HCT116 (cell line): ENCODE data around the gene PRKN. TPM values are rescaled to one million over a fixed set of nuclear protein-coding genes. Genes with fewer than 3 reads are reported as not detected.
A peak's percentile ranks its signal among the peaks of the same experiment; 100 is the strongest.

Source experiments
- ATAC-seq: fragments of 200-7000 bp; cut with Tn5 transposase; 2 replicates; pipeline ENCODE4 v1.9.1; 2020; ENCODE audit warnings: mild to moderate bottlenecking, moderate library complexity
- BruUV-seq: library from RNA; stranded (reverse); fragments of 400-500 nt; replicated peaks from 2 replicates; lab custom pipeline; 2021; lab: Mats Ljungman, UMichigan
- CTCF ChIA-PET: fragments of 300-600 bp; sonication (Branson Sonifier 250); formaldehyde crosslinking; loops from one replicate; lab custom pipeline; 2021; ENCODE audit warnings: antibody characterized with exemption; lab: Charles Lee
- POLR2A ChIA-PET: fragments of 300-600, 350-600 bp; sonication (Branson Sonifier 250); formaldehyde crosslinking; loops from one replicate; lab custom pipeline; 2021; ENCODE audit warnings: antibody characterized with exemption; lab: Charles Lee
- RAD21 ChIA-PET, 2 experiments: fragments of 300-600 bp; sonication (Branson Sonifier 250); formaldehyde crosslinking; loops; one replicate each; lab custom pipeline; 2023; ENCODE audit warnings: low total read pairs in 2 of 2; ENCODE audit not compliant: uncharacterized antibody in 2 of 2, unreplicated experiment in 2 of 2, low non-redundant PET in 1 of 2; lab: Charles Lee
- DNase-seq: peaks from one replicate; pipeline ENCODE4 v3.0.0-alpha.2; 2010; ENCODE audit warnings: low read depth, low spot score
- H2AFZ ChIP-seq: fragments of 200-600 bp; shearing (Covaris generic), sonication (generic); 2 replicates; pipeline ENCODE4 v1.6.1; 2017; ENCODE audit warnings: low read depth, mixed run types, mixed read lengths, antibody characterized with exemption, low read length; ENCODE audit not compliant: poor library complexity, severe bottlenecking
- H3K27ac ChIP-seq: 2 replicates; pipeline ENCODE4 v1.5.1; 2012; ENCODE audit warnings: low read depth, low read length
- H3K27me3 ChIP-seq: fragments of 200-600 bp; sonication (generic); 2 replicates; pipeline ENCODE4 v1.6.1; 2016; ENCODE audit warnings: mixed run types, low read length, mixed read lengths; ENCODE audit not compliant: insufficient read depth
- H3K36me3 ChIP-seq, 2 experiments: fragments of 200-500 bp in 1 of 2; fragments of 200-600 bp in 1 of 2; sonication (Bioruptor generic) in 1 of 2; sonication (generic) in 1 of 2; 2 replicates each; pipeline versions ENCODE4 v1.5.1 to v1.6.1; 2014 to 2016; ENCODE audit warnings: low read length in 2 of 2, inconsistent platforms in 1 of 2, mixed read lengths in 1 of 2, mixed run types in 1 of 2; ENCODE audit not compliant: insufficient read depth in 2 of 2, control insufficient read depth in 1 of 2
- H3K4me1 ChIP-seq, 2 experiments: fragments of 200-600 bp in 1 of 2; sonication (generic) in 1 of 2; 2 replicates each; pipeline versions ENCODE4 v1.5.1 to v1.6.1; 2012 to 2017; ENCODE audit warnings: low read length in 2 of 2, inconsistent platforms in 1 of 2, mild to moderate bottlenecking in 1 of 2, mixed read lengths in 1 of 2, mixed run types in 1 of 2, moderate library complexity in 1 of 2; ENCODE audit not compliant: insufficient read depth in 2 of 2, control insufficient read depth in 1 of 2
- H3K4me2 ChIP-seq: fragments of 200-600 bp; sonication (generic); 2 replicates; pipeline ENCODE4 v1.6.1; 2017; ENCODE audit warnings: mixed run types, low read length, mixed read lengths
- H3K4me3 ChIP-seq, 2 experiments: fragments of 200-600 bp in 1 of 2; sonication (generic) in 1 of 2; replicated peaks in 1 of 2; 2 replicates each; pipeline ENCODE4 v1.5.1; 2011 to 2016; ENCODE audit warnings: low read length in 2 of 2, control low read depth in 1 of 2, low read depth in 1 of 2, mild to moderate bottlenecking in 1 of 2, mixed read lengths in 1 of 2, mixed run types in 1 of 2
- H3K79me2 ChIP-seq: fragments of 200-600 bp; sonication (generic); 2 replicates; pipeline ENCODE4 v1.6.1; 2017; ENCODE audit warnings: mild to moderate bottlenecking, mixed run types, low read length, moderate library complexity, mixed read lengths; ENCODE audit not compliant: insufficient read depth
- H3K9ac ChIP-seq: fragments of 200-600 bp; sonication (generic); 2 replicates; pipeline ENCODE4 v1.6.1; 2016; ENCODE audit warnings: low read length, mixed read lengths
- H3K9me2 ChIP-seq: fragments of 200-600 bp; sonication (generic), shearing (Covaris generic); 2 replicates; pipeline ENCODE4 v1.6.1; 2017; ENCODE audit warnings: mixed run types, mild to moderate bottlenecking, moderate library complexity; ENCODE audit not compliant: insufficient read depth
- H3K9me3 ChIP-seq, 2 experiments: fragments of 200-500 bp in 1 of 2; fragments of 200-600 bp in 1 of 2; sonication (Bioruptor generic) in 1 of 2; sonication (generic) in 1 of 2; 2 replicates each; pipeline ENCODE4 v1.6.1; 2014 to 2017; ENCODE audit warnings: low read length in 2 of 2, mixed read lengths in 2 of 2, inconsistent platforms in 1 of 2, low read depth in 1 of 2, mild to moderate bottlenecking in 1 of 2, mixed run types in 1 of 2, moderate library complexity in 1 of 2; ENCODE audit not compliant: control insufficient read depth in 1 of 2, insufficient read depth in 1 of 2
- H4K20me1 ChIP-seq: fragments of 200-600 bp; sonication (generic), shearing (Covaris generic); 2 replicates; pipeline ENCODE4 v1.6.1; 2017; ENCODE audit warnings: mixed run types, mild to moderate bottlenecking, moderate library complexity; ENCODE audit not compliant: insufficient read depth
- ATF3 ChIP-seq: IDR thresholded peaks from 2 replicates; pipeline ENCODE4 v1.6.1; 2012
- CTCF ChIP-seq, 3 experiments: fragments of 200-600 bp in 1 of 3; sonication (generic) in 1 of 3; IDR thresholded peaks in 2 of 3; conservative IDR thresholded peaks in 1 of 3; 2 replicates each; pipeline ENCODE4 v1.5.1; 2012 to 2017; ENCODE audit warnings: low read depth in 2 of 3, low read length in 2 of 3, antibody characterized with exemption in 1 of 3, borderline replicate concordance in 1 of 3, control low read depth in 1 of 3, mild to moderate bottlenecking in 1 of 3, mixed read lengths in 1 of 3, mixed run types in 1 of 3, moderate library complexity in 1 of 3; ENCODE audit not compliant: insufficient read depth in 1 of 3
- EZH2phosphoT487 ChIP-seq: fragments of 200-600 bp; IDR thresholded peaks from 2 replicates; pipeline ENCODE4 v1.6.1; 2018; ENCODE audit warnings: antibody characterized with exemption, borderline replicate concordance
- FOSL1 ChIP-seq: IDR thresholded peaks from 2 replicates; pipeline ENCODE4 v1.6.1; 2012; ENCODE audit warnings: low read depth
- JUND ChIP-seq: IDR thresholded peaks from 2 replicates; pipeline ENCODE4 v1.6.1; 2012
- POLR2AphosphoS5 ChIP-seq: IDR thresholded peaks from 2 replicates; pipeline ENCODE4 v1.6.1; 2011; ENCODE audit warnings: mild to moderate bottlenecking, low read depth, low read length, moderate library complexity
- RAD21 ChIP-seq: IDR thresholded peaks from 2 replicates; pipeline ENCODE4 v1.6.1; 2012; ENCODE audit warnings: low read depth, mild to moderate bottlenecking
- SIN3A ChIP-seq: IDR thresholded peaks from 2 replicates; pipeline ENCODE4 v1.6.1; 2012; ENCODE audit warnings: low read depth
- SRF ChIP-seq: IDR thresholded peaks from 2 replicates; pipeline ENCODE4 v1.6.1; 2012; ENCODE audit warnings: low read depth
- TCF7L2 ChIP-seq: IDR thresholded peaks from 2 replicates; pipeline ENCODE4 v1.7.0; 2011; ENCODE audit warnings: borderline replicate concordance, inconsistent platforms; ENCODE audit not compliant: insufficient read depth, insufficient read length; ENCODE audit errors: extremely low read depth
- intact Hi-C: fragments of 100-400 bp; cut with micrococcal nuclease; formaldehyde crosslinking; loops from 2 replicates; pipeline ENCODE4 v1.10.0; 2022
- total RNA-seq: library from RNA; stranded (reverse); gene quantifications from one replicate; pipeline ENCODE4 v1.2.1, GENCODE V29; 2021; ENCODE audit not compliant: unreplicated experiment

Gene PRKN
- total RNA-seq, 1 experiment from 2014 or later: 2.6 TPM

GRCh38 chr6:161393839-161394364 is 1333.7 kb downstream of the PRKN start:
- Histone ChIP-seq H3K36me3 (no peaks in the 10 kb centered on the region), H3K27me3 (no peaks in the 10 kb centered on the region), H3K4me2 (peak overlapping the region; percentile 55), H2AFZ (peak overlapping the region; percentile 97), H3K9ac (no peak overlapping the region), H3K9me2 (no peaks in the 10 kb centered on the region), H3K4me3 (no peak overlapping the region), H3K9me3 (no peaks in the 10 kb centered on the region), H3K4me1 (peaks cover 0 to 6% of the 10 kb centered on the region in 2 experiments; a peak in 2 of 4 replicates), H3K79me2 (no peaks in the 10 kb centered on the region), H4K20me1 (no peaks in the 10 kb centered on the region), H3K27ac (no peak overlapping the region)
- no TSS peak for BruUV-seq
- peak; percentile 75 for DNase-seq
- no peak for TF ChIP-seq ATF3
- no peak for TF ChIP-seq SIN3A
- no peak for TF ChIP-seq EZH2phosphoT487
- peak; percentile 62; the same call in 1 of the 2 replicates for TF ChIP-seq JUND
- TF ChIP-seq CTCF (IDR thresholded peaks at IDR 0.05 in 2 of 3, conservative IDR thresholded peaks at IDR 0.05 in 1 of 3; ENCODE audit: borderline replicate concordance in 1 of 3, insufficient read depth in 1 of 3, low read depth in 2 of 3, low read length in 2 of 3): peak; percentile 27 to 76 (median 73); a peak in 4 of 6 replicates
- TF ChIP-seq RAD21: peak; percentile 89
- peak; percentile 59 for TF ChIP-seq FOSL1
- TF ChIP-seq POLR2AphosphoS5: no peak
- 0 out of 2 replicates have a peak, but pooled peaks have one; percentile 42 for TF ChIP-seq SRF
- TF ChIP-seq TCF7L2: peak; percentile 56
- RAD21 ChIA-PET: interaction anchor here in 1 of 2 experiments (0.6 kb wide), 1 partner anchor 24 kb away, joined by 3 read pairs; no protein-coding TSS in a partner anchor
- peak; percentile 97 for ATAC-seq
- intact Hi-C loops: loop anchor here (1.0 to 2.0 kb wide), 2 partner anchors 104 to 301 kb away; no protein-coding TSS in a partner anchor
- POLR2A ChIA-PET: no interaction called here
- CTCF ChIA-PET: interaction anchor here (0.9 to 3.5 kb wide), 3 partner anchors 25 to 104 kb away, joined by 3 to 12 read pairs (median 10); no protein-coding TSS in a partner anchor
